ENCODE measurements around the gene HDAC9. TPM values are rescaled to one million over a fixed set of nuclear protein-coding genes. Genes with fewer than 3 reads are reported as not detected.

HDAC9 gene
- 2.1 and 3.5 TPM in 2 replicates for total RNA-seq

GRCh38 chr7:18495412-18496340 is at the start of gene HDAC9:
TSS of gene HDAC9 (plus strand) at chr7:18495749. CDS start at chr7:18496303, 554 bp downstream.

Data from bronchial smooth muscle cell (primary cell).